ENCODE data around the gene TBC1D13. TPM values are rescaled to one million over a fixed set of nuclear protein-coding genes. Genes with fewer than 3 reads are reported as not detected.
A peak's percentile ranks its signal among the peaks of the same experiment; 100 is the strongest.

The TBC1D13 gene
- total and polyA plus RNA-seq, 2 of the 13 experiments (the other 11 are each of a cell fraction or from before 2014, with no cell fraction given), result 17.9 to 19.7 TPM

GRCh38 chr9:128786681-128787601 lies at the start of gene TBC1D13 (continued):
- peak; percentile 94 for TF ChIP-seq FOXC1 (CRISPR knock-in tag; IDR thresholded peaks at IDR 0.05; ENCODE audit: borderline replicate concordance)
- TF ChIP-seq SRSF1 (optimal IDR thresholded peaks at IDR 0.05; ENCODE audit: low read depth, low read length), result peak; percentile 33
- peak; percentile 94 for TF ChIP-seq ZMYM4 (CRISPR knock-in tag; IDR thresholded peaks at IDR 0.05)
- peak; percentile 87 for TF ChIP-seq CHCHD3 (CRISPR knock-in tag; IDR thresholded peaks at IDR 0.05)
- peak; percentile 86 for TF ChIP-seq PHF21A (CRISPR knock-in tag; IDR thresholded peaks at IDR 0.05)
- TF ChIP-seq IRF9 (CRISPR knock-in tag; IDR thresholded peaks at IDR 0.05; ENCODE audit: borderline replicate concordance), result peak; percentile 89; the same call in 1 of the 2 replicates
- 0 out of 2 replicates have a peak, but pooled peaks have one; percentile 33 for TF ChIP-seq HMG20B (CRISPR knock-in tag; conservative IDR thresholded peaks at IDR 0.05)
- no peak; the same call in 1 of the 2 replicates for TF ChIP-seq CERS6 (CRISPR knock-in tag; IDR thresholded peaks at IDR 0.05)
- TF ChIP-seq SALL1 (CRISPR knock-in tag; IDR thresholded peaks at IDR 0.05), result peak; percentile 95
- TF ChIP-seq ZNF101 (CRISPR knock-in tag; IDR thresholded peaks at IDR 0.05; ENCODE audit: borderline replicate concordance, low read depth), result peak; percentile 61; the same call in 1 of the 2 replicates
- TF ChIP-seq SYNCRIP (IDR thresholded peaks at IDR 0.05; ENCODE audit: insufficient read depth, low read depth, low read length), result no peak
- no peak for TF ChIP-seq NBN (conservative IDR thresholded peaks at IDR 0.05)
- TF ChIP-seq, protein P1, sequence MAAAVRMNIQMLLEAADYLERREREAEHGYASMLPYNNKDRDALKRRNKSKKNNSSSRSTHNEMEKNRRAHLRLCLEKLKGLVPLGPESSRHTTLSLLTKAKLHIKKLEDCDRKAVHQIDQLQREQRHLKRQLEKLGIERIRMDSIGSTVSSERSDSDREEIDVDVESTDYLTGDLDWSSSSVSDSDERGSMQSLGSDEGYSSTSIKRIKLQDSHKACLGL (CRISPR knock-in tag; IDR thresholded peaks at IDR 0.05), result peak; percentile 98
- TF ChIP-seq, protein P2, sequence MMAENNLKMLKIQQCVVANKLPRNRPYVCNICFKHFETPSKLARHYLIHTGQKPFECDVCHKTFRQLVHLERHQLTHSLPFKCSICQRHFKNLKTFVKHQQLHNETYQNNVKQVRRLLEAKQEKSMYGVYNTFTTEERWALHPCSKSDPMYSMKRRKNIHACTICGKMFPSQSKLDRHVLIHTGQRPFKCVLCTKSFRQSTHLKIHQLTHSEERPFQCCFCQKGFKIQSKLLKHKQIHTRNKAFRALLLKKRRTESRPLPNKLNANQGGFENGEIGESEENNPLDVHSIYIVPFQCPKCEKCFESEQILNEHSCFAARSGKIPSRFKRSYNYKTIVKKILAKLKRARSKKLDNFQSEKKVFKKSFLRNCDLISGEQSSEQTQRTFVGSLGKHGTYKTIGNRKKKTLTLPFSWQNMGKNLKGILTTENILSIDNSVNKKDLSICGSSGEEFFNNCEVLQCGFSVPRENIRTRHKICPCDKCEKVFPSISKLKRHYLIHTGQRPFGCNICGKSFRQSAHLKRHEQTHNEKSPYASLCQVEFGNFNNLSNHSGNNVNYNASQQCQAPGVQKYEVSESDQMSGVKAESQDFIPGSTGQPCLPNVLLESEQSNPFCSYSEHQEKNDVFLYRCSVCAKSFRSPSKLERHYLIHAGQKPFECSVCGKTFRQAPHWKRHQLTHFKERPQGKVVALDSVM (CRISPR knock-in tag; IDR thresholded peaks at IDR 0.05), result peak; percentile 69
- TF ChIP-seq ZNF18 (CRISPR knock-in tag; IDR thresholded peaks at IDR 0.05; ENCODE audit: insufficient replicate concordance), result peak; percentile 91
- no peak for TF ChIP-seq HHEX (CRISPR knock-in tag; IDR thresholded peaks at IDR 0.05)
- TF ChIP-seq ZNF891 (CRISPR knock-in tag; IDR thresholded peaks at IDR 0.05), result peak; percentile 95
- no peak for TF ChIP-seq ZMAT5 (CRISPR knock-in tag; IDR thresholded peaks at IDR 0.05; ENCODE audit: borderline replicate concordance, low read depth)
- peak; percentile 87; the same call in 1 of the 2 replicates for TF ChIP-seq ZNF782 (CRISPR knock-in tag; IDR thresholded peaks at IDR 0.05; ENCODE audit: borderline replicate concordance)
- no peak for TF ChIP-seq NONO (IDR thresholded peaks at IDR 0.05)
- peak; percentile 96 for TF ChIP-seq NONO (CRISPR knock-in tag; conservative IDR thresholded peaks at IDR 0.05)
- TF ChIP-seq SRY (CRISPR knock-in tag; IDR thresholded peaks at IDR 0.05), result peak; percentile 91; the same call in 1 of the 2 replicates
- TF ChIP-seq SAP130 (CRISPR knock-in tag; IDR thresholded peaks at IDR 0.05; ENCODE audit: low read depth), result peak; percentile 97
